Measurements from ENCODE around the gene LRGUK.

DNA sequence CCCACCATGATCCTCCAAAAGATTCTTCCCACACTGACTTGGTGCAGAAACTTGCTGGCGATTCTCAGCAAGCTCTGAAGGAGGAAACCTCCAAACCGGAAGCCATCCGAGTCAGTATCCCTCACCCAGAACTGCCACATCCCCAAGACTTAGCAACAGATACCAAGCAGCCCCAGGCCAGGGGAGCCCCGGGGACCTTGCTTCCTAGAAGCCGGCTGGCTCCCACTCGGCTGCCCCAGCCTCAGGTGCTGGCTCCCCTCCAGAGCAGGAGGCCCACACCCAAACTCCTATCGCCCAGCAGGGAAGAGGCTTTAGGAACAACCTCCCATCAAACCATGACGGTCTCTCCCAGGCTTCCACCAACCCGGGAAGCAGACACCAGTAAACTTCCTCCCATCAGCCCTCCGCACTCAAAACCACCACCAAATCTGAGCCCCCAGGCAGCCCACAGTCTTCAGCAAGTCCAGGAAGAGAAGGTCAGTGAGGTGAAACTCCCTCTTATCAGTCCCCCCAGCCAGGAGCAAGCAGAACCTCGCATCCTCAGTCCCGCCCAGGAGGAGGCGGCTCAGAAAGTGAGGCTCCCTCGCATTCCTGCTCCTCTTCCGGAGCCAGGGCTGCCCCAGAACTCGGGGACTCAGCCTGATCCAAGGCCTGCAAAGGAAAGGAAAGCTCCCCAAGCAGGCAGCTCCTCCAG, 82.3 kb downstream of the LRGUK start:
- TF ChIP-seq POLR2A (IDR thresholded peaks at IDR 0.05): no peak
- no peak for TF ChIP-seq CTCF (IDR thresholded peaks at IDR 0.05)

Data from esophagus squamous epithelium (tissue), 4 donors.